Measurements from ENCODE around the gene NBEAL2. TPM values are rescaled to one million over a fixed set of nuclear protein-coding genes. Genes with fewer than 3 reads are reported as not detected.

The NBEAL2 gene
- total and polyA plus RNA-seq, 2 donors (not counting 1 experiment from before 2014, with no cell fraction given) = 1.5 to 4.5 TPM

GRCh38 chr3:46942481-46943236, 36.8 kb upstream of the NBEAL2 start:
- peaks cover under 1% of the 10 kb centered on the region for H3K4me1 ChIP-seq (ENCODE audit: control insufficient read depth, extremely low read depth, insufficient read depth, low read length)
- no peak overlapping the region for H3K4me3 ChIP-seq (replicated peaks in 1 of 4; ENCODE audit: control extremely low read depth in 1 of 4, insufficient read depth in 1 of 4, low read depth in 3 of 4, low read length in 4 of 4)
- peaks cover 9% of the 10 kb centered on the region for H3K36me3 ChIP-seq (ENCODE audit: control insufficient read depth, insufficient read depth, low read length)
- no peaks in the 10 kb centered on the region for H4K20me1 ChIP-seq (ENCODE audit: control insufficient read depth, extremely low read depth, insufficient read depth, low read length)
- H3K79me2 ChIP-seq (ENCODE audit: control insufficient read depth, insufficient read depth, low read length) = peaks cover 62% of the 10 kb centered on the region
- no peaks in the 10 kb centered on the region for H3K27me3 ChIP-seq (ENCODE audit: control insufficient read depth, insufficient read depth, low read length)
- H2AFZ ChIP-seq (ENCODE audit: low read length) = no peak overlapping the region
- H3K27ac ChIP-seq (ENCODE audit: insufficient read depth, low read length) = no peak overlapping the region
- no peaks in the 10 kb centered on the region for H3K9me3 ChIP-seq (ENCODE audit: control insufficient read depth, insufficient read depth, low read depth, low read length)
- TF ChIP-seq CTCF (conservative IDR thresholded peaks at IDR 0.05 in 1 of 2, IDR thresholded peaks at IDR 0.05 in 1 of 2; ENCODE audit: low read depth in 1 of 2, low read length in 2 of 2) (no peak), EZH2 (IDR thresholded peaks at IDR 0.05; ENCODE audit: low read length, missing control alignments) (no peak)
- no peak for DNase-seq (ENCODE audit: low read depth in 2 of 2)
- H3K9ac ChIP-seq (ENCODE audit: insufficient read depth, low read length) = no peak overlapping the region
- no peak overlapping the region for H3K4me2 ChIP-seq (ENCODE audit: extremely low read depth, insufficient read depth, low read length)

- Histone ChIP-seq H3K4me1 (ENCODE audit: control insufficient read depth, extremely low read depth, insufficient read depth, low read length) (no peaks in the 10 kb centered on the region), H3K27ac (ENCODE audit: insufficient read depth, low read length) (no peak overlapping the region), H4K20me1 (ENCODE audit: control insufficient read depth, extremely low read depth, insufficient read depth, low read length) (no peaks in the 10 kb centered on the region), H3K79me2 (ENCODE audit: control insufficient read depth, insufficient read depth, low read length) (peaks cover 69% of the 10 kb centered on the region), H3K4me2 (ENCODE audit: extremely low read depth, insufficient read depth, low read length) (no peak overlapping the region), H3K36me3 (ENCODE audit: control insufficient read depth, insufficient read depth, low read length) (peaks cover 9% of the 10 kb centered on the region), H3K4me3 (replicated peaks in 1 of 4; ENCODE audit: control extremely low read depth in 1 of 4, insufficient read depth in 1 of 4, low read depth in 3 of 4, low read length in 4 of 4) (no peak overlapping the region), H2AFZ (ENCODE audit: low read length) (no peak overlapping the region), H3K9ac (ENCODE audit: insufficient read depth, low read length) (no peak overlapping the region), H3K9me3 (ENCODE audit: control insufficient read depth, insufficient read depth, low read depth, low read length) (no peaks in the 10 kb centered on the region), H3K27me3 (ENCODE audit: control insufficient read depth, insufficient read depth, low read length) (no peaks in the 10 kb centered on the region)
- DNase-seq (ENCODE audit: low read depth in 2 of 2) = no peak
- TF ChIP-seq CTCF (conservative IDR thresholded peaks at IDR 0.05 in 1 of 2, IDR thresholded peaks at IDR 0.05 in 1 of 2; ENCODE audit: low read depth in 1 of 2, low read length in 2 of 2) (no peak), EZH2 (IDR thresholded peaks at IDR 0.05; ENCODE audit: low read length, missing control alignments) (no peak)
Measured at GRCh38 chr3:46943237-46944187, 36.0 kb upstream of the NBEAL2 start.

- Histone ChIP-seq H3K9ac (ENCODE audit: insufficient read depth, low read length) (no peak overlapping the region), H2AFZ (ENCODE audit: low read length) (no peak overlapping the region), H3K4me1 (ENCODE audit: control insufficient read depth, extremely low read depth, insufficient read depth, low read length) (no peaks in the 10 kb centered on the region), H3K27me3 (ENCODE audit: control insufficient read depth, insufficient read depth, low read length) (no peaks in the 10 kb centered on the region), H4K20me1 (ENCODE audit: control insufficient read depth, extremely low read depth, insufficient read depth, low read length) (no peaks in the 10 kb centered on the region), H3K9me3 (ENCODE audit: control insufficient read depth, insufficient read depth, low read depth, low read length) (no peaks in the 10 kb centered on the region), H3K4me2 (ENCODE audit: extremely low read depth, insufficient read depth, low read length) (no peak overlapping the region), H3K79me2 (ENCODE audit: control insufficient read depth, insufficient read depth, low read length) (peaks cover 76% of the 10 kb centered on the region), H3K36me3 (ENCODE audit: control insufficient read depth, insufficient read depth, low read length) (peaks cover 9% of the 10 kb centered on the region), H3K27ac (ENCODE audit: insufficient read depth, low read length) (no peak overlapping the region), H3K4me3 (replicated peaks in 1 of 4; ENCODE audit: control extremely low read depth in 1 of 4, insufficient read depth in 1 of 4, low read depth in 3 of 4, low read length in 4 of 4) (no peak overlapping the region)
- no peak for TF ChIP-seq EZH2 (IDR thresholded peaks at IDR 0.05; ENCODE audit: low read length, missing control alignments)
- no peak for TF ChIP-seq CTCF (conservative IDR thresholded peaks at IDR 0.05 in 1 of 2, IDR thresholded peaks at IDR 0.05 in 1 of 2; ENCODE audit: low read depth in 1 of 2, low read length in 2 of 2)
- DNase-seq (ENCODE audit: low read depth in 2 of 2) = no peak
Measured at GRCh38 chr3:46944191-46944590, 35.3 kb upstream of the NBEAL2 start.

Data from fibroblast of lung (primary cell).